Measurements from ENCODE around the gene TP53I11. TPM values are rescaled to one million over a fixed set of nuclear protein-coding genes. Genes with fewer than 3 reads are reported as not detected.

TP53I11 gene
- polyA plus RNA-seq, 1 donor (not counting 4 experiments of a cell fraction or from before 2014, with no cell fraction given) = 21.4 TPM

GRCh38 chr11:44914105-44914504, 36.6 kb downstream of the TP53I11 start:
- no peak for FAIRE-seq
- dilution Hi-C loops (cut with MboI; ENCODE audit: extremely low pct_ligation_motif_present, low sequenced_read_pairs) = no loop called here

GRCh38 chr11:44913502-44913901, 37.2 kb downstream of the TP53I11 start:
- TF ChIP-seq EZH2 (IDR thresholded peaks at IDR 0.05; ENCODE audit: low read length) (no peak), CTCF (optimal IDR thresholded peaks at IDR 0.05 in 1 of 3, IDR thresholded peaks at IDR 0.05 in 1 of 3, conservative IDR thresholded peaks at IDR 0.05 in 1 of 3; ENCODE audit: extremely low read depth in 1 of 3, insufficient read depth in 2 of 3, low read length in 3 of 3) (no peak)
- H2AFZ ChIP-seq (ENCODE audit: control insufficient read depth, low read length) = no peak overlapping the region
- no peaks in the 10 kb centered on the region for H3K36me3 ChIP-seq (ENCODE audit: control insufficient read depth in 2 of 2, extremely low read depth in 1 of 2, insufficient read depth in 2 of 2, low read length in 2 of 2)
- no peaks in the 10 kb centered on the region for H3K9me3 ChIP-seq (ENCODE audit: control insufficient read depth, low read depth, low read length)
- no peaks in the 10 kb centered on the region for H3K9me1 ChIP-seq (ENCODE audit: control insufficient read depth, extremely low read depth, insufficient read depth, low read length)
- dilution Hi-C loops (cut with MboI; ENCODE audit: extremely low pct_ligation_motif_present, low sequenced_read_pairs) = no loop called here
- no peak overlapping the region for H3K27ac ChIP-seq (ENCODE audit: control insufficient read depth, insufficient read depth, low read length)
- peaks cover 12% of the 10 kb centered on the region for H3K27me3 ChIP-seq (ENCODE audit: control insufficient read depth, extremely low read depth, insufficient read depth, low read length)
- H3K79me2 ChIP-seq (ENCODE audit: control insufficient read depth, insufficient read depth, low read length) = no peaks in the 10 kb centered on the region
- no peak overlapping the region for H3K4me3 ChIP-seq (ENCODE audit: control insufficient read depth in 2 of 3, extremely low read depth in 1 of 3, insufficient read depth in 2 of 3, low read depth in 1 of 3, low read length in 3 of 3)
- no peak overlapping the region for H3K9ac ChIP-seq (ENCODE audit: control insufficient read depth, extremely low read depth, insufficient read depth, low read length)
- DNase-seq (ENCODE audit: low read depth, low spot score) (no peak), FAIRE-seq (no peak)
- H3K4me1 ChIP-seq (ENCODE audit: control insufficient read depth, extremely low read depth, insufficient read depth, low read length) = no peaks in the 10 kb centered on the region
- H4K20me1 ChIP-seq (ENCODE audit: control insufficient read depth, extremely low read depth, insufficient read depth, low read length) = no peaks in the 10 kb centered on the region
- H3K4me2 ChIP-seq (ENCODE audit: control insufficient read depth, extremely low read depth, insufficient read depth, low read depth, low read length) = no peak overlapping the region

More at GRCh38 chr11:44914105-44914504, 36.6 kb downstream of the TP53I11 start:
- no peaks in the 10 kb centered on the region for H4K20me1 ChIP-seq (ENCODE audit: control insufficient read depth, extremely low read depth, insufficient read depth, low read length)
- peaks cover 12% of the 10 kb centered on the region for H3K27me3 ChIP-seq (ENCODE audit: control insufficient read depth, extremely low read depth, insufficient read depth, low read length)
- no peak overlapping the region for H3K9ac ChIP-seq (ENCODE audit: control insufficient read depth, extremely low read depth, insufficient read depth, low read length)
- DNase-seq (ENCODE audit: low read depth, low spot score) = no peak
- H3K4me1 ChIP-seq (ENCODE audit: control insufficient read depth, extremely low read depth, insufficient read depth, low read length) = no peaks in the 10 kb centered on the region
- H3K36me3 ChIP-seq (ENCODE audit: control insufficient read depth in 2 of 2, extremely low read depth in 1 of 2, insufficient read depth in 2 of 2, low read length in 2 of 2) = no peaks in the 10 kb centered on the region
- no peaks in the 10 kb centered on the region for H3K9me3 ChIP-seq (ENCODE audit: control insufficient read depth, low read depth, low read length)
- H3K4me2 ChIP-seq (ENCODE audit: control insufficient read depth, extremely low read depth, insufficient read depth, low read depth, low read length) = no peak overlapping the region
- TF ChIP-seq EZH2 (IDR thresholded peaks at IDR 0.05; ENCODE audit: low read length) (no peak), CTCF (optimal IDR thresholded peaks at IDR 0.05 in 1 of 3, IDR thresholded peaks at IDR 0.05 in 1 of 3, conservative IDR thresholded peaks at IDR 0.05 in 1 of 3; ENCODE audit: extremely low read depth in 1 of 3, insufficient read depth in 2 of 3, low read length in 3 of 3) (no peak)
- no peak overlapping the region for H3K4me3 ChIP-seq (ENCODE audit: control insufficient read depth in 2 of 3, extremely low read depth in 1 of 3, insufficient read depth in 2 of 3, low read depth in 1 of 3, low read length in 3 of 3)
- H3K9me1 ChIP-seq (ENCODE audit: control insufficient read depth, extremely low read depth, insufficient read depth, low read length) = no peaks in the 10 kb centered on the region
- no peak overlapping the region for H3K27ac ChIP-seq (ENCODE audit: control insufficient read depth, insufficient read depth, low read length)
- H2AFZ ChIP-seq (ENCODE audit: control insufficient read depth, low read length) = no peak overlapping the region
- no peaks in the 10 kb centered on the region for H3K79me2 ChIP-seq (ENCODE audit: control insufficient read depth, insufficient read depth, low read length)

All from keratinocyte (primary cell).